ENCODE data around the gene MLPH. TPM values are rescaled to one million over a fixed set of nuclear protein-coding genes. Genes with fewer than 3 reads are reported as not detected.

MLPH gene
- total and polyA plus RNA-seq, 2 of the 13 experiments (the other 11 are each of a cell fraction or from before 2014, with no cell fraction given) = 0.12 TPM; not detected in 1

DNA sequence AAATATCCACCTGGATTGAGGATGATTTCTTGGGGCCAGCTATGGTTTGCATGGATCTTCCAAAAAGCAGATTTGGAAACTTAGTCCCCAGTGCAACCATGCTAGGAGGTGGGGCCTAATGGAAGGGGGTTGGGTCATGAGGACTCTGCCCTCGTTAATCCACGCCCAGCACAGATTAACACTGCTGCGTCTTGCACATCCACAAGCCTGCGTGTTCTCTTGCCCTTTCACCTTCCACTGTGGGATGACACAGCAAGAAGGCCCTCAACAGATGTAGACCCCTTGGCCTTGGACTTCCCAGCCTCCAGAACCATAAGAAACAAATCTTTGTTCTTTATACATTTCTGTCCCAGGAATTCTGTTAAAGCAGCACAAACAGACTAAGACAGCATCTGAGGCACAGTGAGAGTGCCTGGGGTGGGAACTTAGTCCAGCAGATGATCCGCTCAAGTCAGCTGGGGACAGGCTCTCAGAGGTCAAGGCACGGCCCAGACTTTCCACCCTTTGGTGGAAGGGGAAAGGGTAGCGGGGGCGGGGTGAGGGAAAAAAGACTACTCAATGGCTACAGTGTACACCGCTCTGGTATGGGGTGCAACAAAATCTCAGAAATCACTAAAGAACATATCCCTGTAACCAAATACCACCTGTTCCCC is 101.1 kb downstream of the MLPH start (continued):
- TF ChIP-seq, protein P1, sequence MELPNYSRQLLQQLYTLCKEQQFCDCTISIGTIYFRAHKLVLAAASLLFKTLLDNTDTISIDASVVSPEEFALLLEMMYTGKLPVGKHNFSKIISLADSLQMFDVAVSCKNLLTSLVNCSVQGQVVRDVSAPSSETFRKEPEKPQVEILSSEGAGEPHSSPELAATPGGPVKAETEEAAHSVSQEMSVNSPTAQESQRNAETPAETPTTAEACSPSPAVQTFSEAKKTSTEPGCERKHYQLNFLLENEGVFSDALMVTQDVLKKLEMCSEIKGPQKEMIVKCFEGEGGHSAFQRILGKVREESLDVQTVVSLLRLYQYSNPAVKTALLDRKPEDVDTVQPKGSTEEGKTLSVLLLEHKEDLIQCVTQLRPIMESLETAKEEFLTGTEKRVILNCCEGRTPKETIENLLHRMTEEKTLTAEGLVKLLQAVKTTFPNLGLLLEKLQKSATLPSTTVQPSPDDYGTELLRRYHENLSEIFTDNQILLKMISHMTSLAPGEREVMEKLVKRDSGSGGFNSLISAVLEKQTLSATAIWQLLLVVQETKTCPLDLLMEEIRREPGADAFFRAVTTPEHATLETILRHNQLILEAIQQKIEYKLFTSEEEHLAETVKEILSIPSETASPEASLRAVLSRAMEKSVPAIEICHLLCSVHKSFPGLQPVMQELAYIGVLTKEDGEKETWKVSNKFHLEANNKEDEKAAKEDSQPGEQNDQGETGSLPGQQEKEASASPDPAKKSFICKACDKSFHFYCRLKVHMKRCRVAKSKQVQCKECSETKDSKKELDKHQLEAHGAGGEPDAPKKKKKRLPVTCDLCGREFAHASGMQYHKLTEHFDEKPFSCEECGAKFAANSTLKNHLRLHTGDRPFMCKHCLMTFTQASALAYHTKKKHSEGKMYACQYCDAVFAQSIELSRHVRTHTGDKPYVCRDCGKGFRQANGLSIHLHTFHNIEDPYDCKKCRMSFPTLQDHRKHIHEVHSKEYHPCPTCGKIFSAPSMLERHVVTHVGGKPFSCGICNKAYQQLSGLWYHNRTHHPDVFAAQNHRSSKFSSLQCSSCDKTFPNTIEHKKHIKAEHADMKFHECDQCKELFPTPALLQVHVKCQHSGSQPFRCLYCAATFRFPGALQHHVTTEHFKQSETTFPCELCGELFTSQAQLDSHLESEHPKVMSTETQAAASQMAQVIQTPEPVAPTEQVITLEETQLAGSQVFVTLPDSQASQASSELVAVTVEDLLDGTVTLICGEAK (IDR thresholded peaks at IDR 0.05) = no peak
- TF ChIP-seq, protein P1 (CRISPR knock-in tag; IDR thresholded peaks at IDR 0.05) = no peak
- TF ChIP-seq HDAC2 (CRISPR knock-in tag; IDR thresholded peaks at IDR 0.05) = no peak
- TF ChIP-seq, protein P2, sequence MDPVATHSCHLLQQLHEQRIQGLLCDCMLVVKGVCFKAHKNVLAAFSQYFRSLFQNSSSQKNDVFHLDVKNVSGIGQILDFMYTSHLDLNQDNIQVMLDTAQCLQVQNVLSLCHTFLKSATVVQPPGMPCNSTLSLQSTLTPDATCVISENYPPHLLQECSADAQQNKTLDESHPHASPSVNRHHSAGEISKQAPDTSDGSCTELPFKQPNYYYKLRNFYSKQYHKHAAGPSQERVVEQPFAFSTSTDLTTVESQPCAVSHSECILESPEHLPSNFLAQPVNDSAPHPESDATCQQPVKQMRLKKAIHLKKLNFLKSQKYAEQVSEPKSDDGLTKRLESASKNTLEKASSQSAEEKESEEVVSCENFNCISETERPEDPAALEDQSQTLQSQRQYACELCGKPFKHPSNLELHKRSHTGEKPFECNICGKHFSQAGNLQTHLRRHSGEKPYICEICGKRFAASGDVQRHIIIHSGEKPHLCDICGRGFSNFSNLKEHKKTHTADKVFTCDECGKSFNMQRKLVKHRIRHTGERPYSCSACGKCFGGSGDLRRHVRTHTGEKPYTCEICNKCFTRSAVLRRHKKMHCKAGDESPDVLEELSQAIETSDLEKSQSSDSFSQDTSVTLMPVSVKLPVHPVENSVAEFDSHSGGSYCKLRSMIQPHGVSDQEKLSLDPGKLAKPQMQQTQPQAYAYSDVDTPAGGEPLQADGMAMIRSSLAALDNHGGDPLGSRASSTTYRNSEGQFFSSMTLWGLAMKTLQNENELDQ (CRISPR knock-in tag; IDR thresholded peaks at IDR 0.05; ENCODE audit: borderline replicate concordance) = no peak
- no peak for TF ChIP-seq ARNTL (CRISPR knock-in tag; IDR thresholded peaks at IDR 0.05)
- TF ChIP-seq JUNB (CRISPR knock-in tag; IDR thresholded peaks at IDR 0.05; ENCODE audit: borderline replicate concordance) = no peak
- TF ChIP-seq THAP8 (CRISPR knock-in tag; IDR thresholded peaks at IDR 0.05; ENCODE audit: borderline replicate concordance) = no peak
- TF ChIP-seq RFX1 (IDR thresholded peaks at IDR 0.05) = no peak
- no peak for TF ChIP-seq SMAD1 (CRISPR knock-in tag; IDR thresholded peaks at IDR 0.05; ENCODE audit: borderline replicate concordance, low read depth)
- TF ChIP-seq ZNF343 (CRISPR knock-in tag; IDR thresholded peaks at IDR 0.05) = no peak
- 0 out of 2 replicates have a peak, but pooled peaks have one; percentile 22 for TF ChIP-seq HOXA3 (CRISPR knock-in tag; IDR thresholded peaks at IDR 0.05)
- no peak for TF ChIP-seq ZNF446 (CRISPR knock-in tag; IDR thresholded peaks at IDR 0.05)
- TF ChIP-seq EP300 (IDR thresholded peaks at IDR 0.05; ENCODE audit: low read depth in 2 of 2, low read length in 2 of 2) = no peak
- TF ChIP-seq EP300 (CRISPR knock-in tag; IDR thresholded peaks at IDR 0.05; ENCODE audit: borderline replicate concordance) = no peak
